Pancreas (tissue), 10 donors: ENCODE data around the gene REC8. TPM values are rescaled to one million over a fixed set of nuclear protein-coding genes. Genes with fewer than 3 reads are reported as not detected.

ENCODE experiments used
- ATAC-seq, 4 donors: fragments of 200-7000 bp; cut with Tn5 transposase; one replicate each; pipeline versions ENCODE4 v1.8.0 to v1.9.1; 2020; ENCODE audit warnings: mild to moderate bottlenecking in 4 of 4, moderate library complexity in 4 of 4
- DNase-seq, 6 donors: peaks; one replicate each; pipeline ENCODE4 v3.0.0-alpha.2; 2020
- FAIRE-seq: peaks from 2 replicates; lab custom pipeline; 2012; peaks lifted over from hg19 to GRCh38; lab: Jason Lieb, UNC
- H3K27ac ChIP-seq, 4 donors: fragments of 200-600 bp; sonication (generic); 1 replicate in 3 of 4; 2 replicates in 1 of 4; pipeline versions ENCODE4 v1.5.0 to v1.8.0; 2020
- H3K27me3 ChIP-seq, 4 donors: fragments of 200-600 bp; one replicate each; pipeline ENCODE4 v1.8.0; 2021
- H3K36me3 ChIP-seq, 3 donors: fragments of 200-600 bp; sonication (generic) in 1 of 3; one replicate each; pipeline versions ENCODE4 v1.5.0 to v1.8.0; 2020 to 2021
- H3K4me1 ChIP-seq, 3 donors: fragments of 200-600 bp; one replicate each; pipeline ENCODE4 v1.8.0; 2021
- H3K4me3 ChIP-seq, 4 donors: fragments of 200-600 bp; sonication (generic) in 2 of 4; one replicate each; pipeline versions ENCODE4 v1.5.0 to v1.8.0; 2020 to 2021
- H3K9me3 ChIP-seq, 4 donors: fragments of 200-600 bp; one replicate each; pipeline ENCODE4 v1.8.0; 2021
- CTCF ChIP-seq, 4 donors: fragments of 200-600 bp; sonication (generic) in 3 of 4; IDR thresholded peaks; one replicate each; pipeline versions ENCODE4 v1.5.0 to v1.8.0; 2021; ENCODE audit warnings: antibody characterized with exemption in 4 of 4
- WGBS, 2 donors: extraction: QIAGEN DNeasy Blood & Tissue Kit; methylation state at CpG; one replicate each; pipeline ENCODE4 v1.1.7; 2013; 5-methylcytosine and 5-hydroxymethylcytosine counted together
- intact Hi-C, 3 donors: fragments of 100-400 bp; cut with DNase I; formaldehyde crosslinking; loops; one replicate each; pipeline versions ENCODE4 v1.11.1 to v1.14.2; 2022
- polyA plus RNA-seq, 2 donors: library from polyadenylated mRNA; stranded (reverse); fragments of 200-250 nt; gene quantifications; one replicate each; pipeline ENCODE4 v1.2.3, GENCODE V29; 2013
- total RNA-seq, 6 donors: library from RNA; stranded (reverse); fragmentation: NEBNext Ultra II Directional in 4 of 6; extraction: Animal tissue kit (Norgen Biotek cat#: 25700) in 4 of 6; gene quantifications; one replicate each; pipeline versions ENCODE4 v1.2.1 to v1.2.4, GENCODE V29; 2021 to 2023
- donor health status: healthy with polysubstance abuse.
- donor health status: DM: no; HTN: no; CAD: no; lungs with moderate emphysema.
- donor health status: DM: no; HTN: no; CAD: no.
- donor health status: control.
- donor health status: control.
- donor health status: Bipolar disorder and iron deficiency.
- donor health status: DM: yes; HTN: yes; CAD: no.
- donor health status: DM: no; HTN: no; CAD: no.
- donor health status: DM: no; HTN: no; CAD: no.
- donor health status: DM: yes; HTN: yes; CAD: no.

The REC8 gene
- total and polyA plus RNA-seq, 8 donors, result 3.5 to 41.1 (median 5.1) TPM

GRCh38 chr14:24167469-24168114 lies 4.3 kb upstream of the REC8 start:
- H3K4me1 ChIP-seq, result peaks cover 0 to 6% (median 0%) of the 10 kb centered on the region in 3 donors
- WGBS, 2 donors, result 81 to 97% methylated on average over 3 of the region's 3 CpGs
- FAIRE-seq, result no peak
- no peaks in the 10 kb centered on the region for H3K9me3 ChIP-seq
- intact Hi-C loops, result no loop called here
- no peak overlapping the region for H3K4me3 ChIP-seq
- no peak overlapping the region for H3K27ac ChIP-seq
- no peak for DNase-seq
- ATAC-seq, result no peak
- H3K27me3 ChIP-seq, result no peaks in the 10 kb centered on the region
- TF ChIP-seq CTCF (IDR thresholded peaks at IDR 0.05), result no peak
- peaks cover 5 to 45% (median 24%) of the 10 kb centered on the region in 3 donors for H3K36me3 ChIP-seq

- ATAC-seq, result peak in 2 of 4 donors; percentile 14 to 34
- no peak for FAIRE-seq
- no peaks in the 10 kb centered on the region for H3K27me3 ChIP-seq
- WGBS, 2 donors, result 77% methylated on average over 30 of the region's 30 CpGs
- DNase-seq, result no peak
- peaks cover 0 to 12% (median 8%) of the 10 kb centered on the region in 3 donors for H3K36me3 ChIP-seq
- H3K27ac ChIP-seq, result no peak overlapping the region
- H3K4me3 ChIP-seq, result peak overlapping the region in 1 of 4 donors; percentile 20
- intact Hi-C loops, result no loop called here
- H3K4me1 ChIP-seq, result no peaks in the 10 kb centered on the region
- no peak for TF ChIP-seq CTCF (IDR thresholded peaks at IDR 0.05)
- H3K9me3 ChIP-seq, result no peaks in the 10 kb centered on the region
These were observed 481 bp downstream of the REC8 start for GRCh38 chr14:24172261-24172860.

GRCh38 chr14:24172871-24173281 lies 996 bp downstream of the REC8 start:
- Histone ChIP-seq H3K27ac (no peak overlapping the region), H3K9me3 (no peaks in the 10 kb centered on the region), H3K27me3 (no peaks in the 10 kb centered on the region), H3K4me1 (no peaks in the 10 kb centered on the region), H3K36me3 (peaks cover 0 to 12% (median 12%) of the 10 kb centered on the region in 3 donors), H3K4me3 (no peak overlapping the region)
- ATAC-seq (peak in 1 of 4 donors; percentile 3), DNase-seq (no peak), FAIRE-seq (no peak)
- 83 to 86% methylated on average over 20 of the region's 20 CpGs for WGBS, 2 donors
- intact Hi-C loops, result no loop called here
- no peak for TF ChIP-seq CTCF (IDR thresholded peaks at IDR 0.05)

- ATAC-seq (no peak), FAIRE-seq (no peak), DNase-seq (no peak)
- Histone ChIP-seq H3K4me1 (no peaks in the 10 kb centered on the region), H3K9me3 (no peaks in the 10 kb centered on the region), H3K36me3 (peaks cover 0 to 30% (median 24%) of the 10 kb centered on the region in 3 donors), H3K27me3 (no peaks in the 10 kb centered on the region), H3K27ac (no peak overlapping the region), H3K4me3 (no peak overlapping the region)
- TF ChIP-seq CTCF (IDR thresholded peaks at IDR 0.05), result no peak
- 94 to 96% methylated on average over 5 of the region's 5 CpGs for WGBS, 2 donors
- intact Hi-C loops, result no loop called here
These were observed 4.7 kb downstream of the REC8 start for GRCh38 chr14:24176599-24176998.
